AG04450 (cell line): ENCODE data around the gene KCNMA1. TPM values are rescaled to one million over a fixed set of nuclear protein-coding genes. Genes with fewer than 3 reads are reported as not detected.

Experiments used
- CTCF ChIA-PET: fragments of 300-600, 350-600 bp; formaldehyde crosslinking; extraction: SDS; loops from one replicate; lab custom pipeline; 2022; ENCODE audit warnings: antibody characterized with exemption, inconsistent platforms; lab: Charles Lee
- POLR2A ChIA-PET: fragments of 350-600 bp; formaldehyde crosslinking; extraction: SDS; loops from one replicate; lab custom pipeline; 2021; ENCODE audit warnings: antibody characterized with exemption, inconsistent platforms; lab: Yijun Ruan, JAX
- DNase-seq: peaks from one replicate; pipeline ENCODE4 v3.0.0-alpha.2; 2011; ENCODE audit warnings: low read depth, low spot score
- H3K27ac ChIP-seq: one replicate; pipeline ENCODE4 v1.5.1; 2012; ENCODE audit warnings: low read depth, low read length, control low read depth
- H3K27me3 ChIP-seq: one replicate; pipeline ENCODE4 v1.6.0; 2012; ENCODE audit warnings: low read length; ENCODE audit not compliant: control insufficient read depth, insufficient read depth
- H3K4me3 ChIP-seq: 2 replicates; pipeline ENCODE4 v1.5.1; 2011; ENCODE audit warnings: mild to moderate bottlenecking, low read depth, low read length, control low read depth
- H3K9me3 ChIP-seq: 2 replicates; pipeline ENCODE4 v1.5.1; 2012; ENCODE audit warnings: low read length; ENCODE audit not compliant: control insufficient read depth, insufficient read depth
- polyA plus RNA-seq: library from polyadenylated mRNA; depleted of rRNA; stranded (reverse); fragments of >200 nt; gene quantifications from 2 replicates; pipeline ENCODE4 v1.2.3, GENCODE V29; 2011
- TF ChIP-seq, protein P1 (sequence below): IDR thresholded peaks from 2 replicates; pipeline ENCODE4 v1.5.1; 2011; ENCODE audit warnings: low read depth, low read length, control low read depth, inconsistent platforms

Gene KCNMA1
- polyA plus RNA-seq, 1 experiment: 58.8 TPM

DNA sequence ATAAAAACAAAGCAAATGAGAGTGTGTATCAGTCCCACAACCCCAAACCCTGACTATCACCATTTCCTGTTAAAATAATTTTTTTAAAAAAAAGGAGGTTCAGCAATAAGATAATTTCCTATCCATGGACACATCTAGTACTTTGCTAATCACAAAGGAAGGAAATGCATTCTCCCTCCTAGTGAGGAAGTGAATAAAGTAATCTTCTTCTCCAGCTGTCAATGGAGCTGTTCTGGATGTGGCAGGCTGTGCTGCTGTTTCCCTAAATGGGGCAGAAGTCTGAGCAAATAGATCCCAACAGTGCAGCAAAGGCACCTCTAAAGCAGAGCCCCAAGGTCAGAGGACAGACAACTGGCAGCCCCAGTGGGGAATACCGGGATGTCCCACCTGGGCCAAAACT lies 540.0 kb downstream of the KCNMA1 start:
- Histone ChIP-seq H3K9me3 (no peaks in the 10 kb centered on the region), H3K27me3 (no peaks in the 10 kb centered on the region), H3K27ac (no peak overlapping the region), H3K4me3 (no peak overlapping the region)
- POLR2A ChIA-PET: no interaction called here
- CTCF ChIA-PET: no interaction called here
- TF ChIP-seq, protein P1, sequence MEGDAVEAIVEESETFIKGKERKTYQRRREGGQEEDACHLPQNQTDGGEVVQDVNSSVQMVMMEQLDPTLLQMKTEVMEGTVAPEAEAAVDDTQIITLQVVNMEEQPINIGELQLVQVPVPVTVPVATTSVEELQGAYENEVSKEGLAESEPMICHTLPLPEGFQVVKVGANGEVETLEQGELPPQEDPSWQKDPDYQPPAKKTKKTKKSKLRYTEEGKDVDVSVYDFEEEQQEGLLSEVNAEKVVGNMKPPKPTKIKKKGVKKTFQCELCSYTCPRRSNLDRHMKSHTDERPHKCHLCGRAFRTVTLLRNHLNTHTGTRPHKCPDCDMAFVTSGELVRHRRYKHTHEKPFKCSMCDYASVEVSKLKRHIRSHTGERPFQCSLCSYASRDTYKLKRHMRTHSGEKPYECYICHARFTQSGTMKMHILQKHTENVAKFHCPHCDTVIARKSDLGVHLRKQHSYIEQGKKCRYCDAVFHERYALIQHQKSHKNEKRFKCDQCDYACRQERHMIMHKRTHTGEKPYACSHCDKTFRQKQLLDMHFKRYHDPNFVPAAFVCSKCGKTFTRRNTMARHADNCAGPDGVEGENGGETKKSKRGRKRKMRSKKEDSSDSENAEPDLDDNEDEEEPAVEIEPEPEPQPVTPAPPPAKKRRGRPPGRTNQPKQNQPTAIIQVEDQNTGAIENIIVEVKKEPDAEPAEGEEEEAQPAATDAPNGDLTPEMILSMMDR: no peak
- no peak for DNase-seq

DNA sequence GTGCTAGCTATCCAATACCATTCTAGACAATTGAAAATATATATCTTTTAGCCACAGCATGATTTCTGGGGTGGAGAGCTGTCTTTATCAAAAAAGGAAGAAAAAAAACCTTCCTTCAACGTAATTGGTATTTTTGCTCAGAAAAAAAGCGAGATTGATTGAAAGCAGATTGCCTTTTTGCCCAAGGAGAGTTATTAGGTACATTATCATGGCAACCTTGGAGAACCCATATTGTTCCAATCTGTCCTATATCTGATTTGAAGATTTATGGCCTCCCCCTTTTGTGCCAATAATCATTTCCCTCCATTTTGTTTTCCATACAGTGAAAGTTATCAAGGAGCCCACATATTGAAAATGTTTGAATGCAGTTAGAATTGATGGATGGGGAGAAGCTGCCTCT lies 544.5 kb downstream of the KCNMA1 start:
- Histone ChIP-seq H3K27me3 (no peaks in the 10 kb centered on the region), H3K4me3 (no peak overlapping the region), H3K9me3 (no peaks in the 10 kb centered on the region), H3K27ac (no peak overlapping the region)
- ChIA-PET CTCF (no interaction called here), POLR2A (no interaction called here)
- DNase-seq: no peak
- TF ChIP-seq, protein P1: no peak

DNA sequence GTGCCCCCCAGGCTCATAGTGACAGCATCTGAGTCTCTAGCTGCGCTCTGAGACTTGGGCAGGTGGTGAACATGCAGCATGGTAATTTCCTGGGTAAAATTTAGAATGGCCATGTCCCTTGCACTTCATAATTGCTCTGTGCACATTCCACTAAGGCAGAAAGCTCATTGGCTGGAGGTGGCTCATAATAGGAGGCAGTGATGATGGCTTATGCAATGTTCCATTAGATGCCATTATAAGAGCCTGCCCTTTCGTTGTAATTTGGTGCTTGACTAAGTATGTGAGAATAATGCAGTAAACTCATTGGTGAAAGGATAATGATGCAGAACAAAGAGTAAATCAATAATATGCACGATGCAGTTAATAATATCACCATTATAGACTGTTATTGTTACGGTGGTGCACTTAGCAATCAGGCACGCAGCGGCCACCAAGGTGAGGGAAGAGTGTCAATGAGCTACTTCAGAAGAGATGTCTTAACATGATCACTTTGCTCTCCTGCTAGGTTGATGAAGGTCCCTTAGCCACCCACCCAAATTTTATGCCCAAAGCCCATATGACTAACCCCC lies 545.9 kb downstream of the KCNMA1 start:
- H3K27me3 ChIP-seq: no peaks in the 10 kb centered on the region
- no peak overlapping the region for H3K4me3 ChIP-seq
- POLR2A ChIA-PET: no interaction called here
- CTCF ChIA-PET: no interaction called here
- no peak overlapping the region for H3K27ac ChIP-seq
- no peaks in the 10 kb centered on the region for H3K9me3 ChIP-seq
- TF ChIP-seq, protein P1: no peak
- DNase-seq: no peak

DNA sequence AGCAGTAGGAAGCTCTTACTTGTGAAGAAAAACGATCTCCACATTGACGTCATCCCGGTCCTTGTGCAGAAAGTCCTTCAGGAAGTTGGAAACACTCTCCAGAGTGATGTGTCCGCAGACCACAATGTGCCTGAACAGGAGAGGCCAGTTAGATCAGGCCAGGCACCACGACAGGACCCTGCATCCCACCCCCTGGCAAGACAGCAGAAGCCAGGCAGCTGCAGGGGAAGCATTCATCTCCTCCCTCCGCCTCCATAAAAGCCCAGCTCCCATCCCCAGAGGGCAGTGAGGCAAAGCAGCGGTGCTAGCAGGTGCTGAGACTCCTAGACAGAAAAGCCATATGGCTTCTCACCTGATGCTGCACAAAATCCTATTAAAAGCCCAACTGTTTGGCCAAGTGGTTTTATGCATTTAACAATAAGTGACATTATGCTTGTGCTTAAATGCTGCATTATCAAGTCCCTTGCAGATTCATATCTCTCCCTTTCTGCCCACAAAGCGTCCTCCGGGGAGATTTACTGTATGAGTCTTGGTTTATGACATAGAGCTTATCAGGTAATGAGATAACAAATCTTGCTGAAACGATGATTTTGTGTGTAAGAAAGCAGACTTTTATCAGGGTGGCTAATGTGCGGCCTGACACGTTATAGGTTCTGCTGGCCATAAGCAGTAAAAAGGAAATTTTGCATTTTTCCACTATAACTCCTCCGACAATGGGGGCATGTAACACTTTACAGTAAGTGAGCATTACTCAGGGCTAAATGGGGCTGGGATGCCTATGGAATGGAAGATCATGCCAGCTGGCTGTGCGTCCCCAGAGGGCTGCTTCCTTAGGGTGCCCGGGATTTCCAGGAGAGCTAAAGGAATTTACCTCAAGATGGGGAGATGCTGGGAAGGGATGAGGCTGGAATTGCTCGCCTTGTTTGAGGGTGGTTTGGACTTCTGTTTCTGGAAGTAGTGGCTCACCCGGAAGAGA lies 546.9 kb downstream of the KCNMA1 start:
- Histone ChIP-seq H3K4me3 (no peak overlapping the region), H3K27me3 (no peaks in the 10 kb centered on the region), H3K9me3 (no peaks in the 10 kb centered on the region), H3K27ac (no peak overlapping the region)
- ChIA-PET CTCF (no interaction called here), POLR2A (no interaction called here)
- DNase-seq: no peak
- TF ChIP-seq, protein P1: no peak

DNA sequence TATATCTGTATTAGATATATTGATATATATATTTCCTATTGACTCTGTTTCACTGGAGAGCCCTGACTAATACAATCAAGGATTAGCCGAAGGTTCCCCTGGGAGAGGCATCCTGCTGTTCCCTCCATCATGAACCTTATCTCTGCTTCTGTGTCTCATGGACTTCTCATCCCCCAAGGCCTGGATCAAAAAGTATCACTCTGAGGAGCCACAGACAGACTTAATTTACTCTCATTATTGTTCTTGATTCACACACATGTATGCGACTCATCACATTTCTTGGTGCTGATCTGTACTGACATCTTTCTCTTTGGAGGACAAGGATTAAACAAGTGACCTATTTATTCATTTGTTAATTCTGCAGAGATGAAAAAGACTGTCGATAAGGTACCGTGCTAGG lies 550.2 kb downstream of the KCNMA1 start:
- no peak for DNase-seq
- Histone ChIP-seq H3K27me3 (no peaks in the 10 kb centered on the region), H3K9me3 (no peaks in the 10 kb centered on the region), H3K27ac (no peak overlapping the region), H3K4me3 (no peak overlapping the region)
- ChIA-PET CTCF (no interaction called here), POLR2A (no interaction called here)
- TF ChIP-seq, protein P1: no peak
